RWPE2 (cell line): ENCODE data around the gene SFXN2.
A peak's percentile ranks its signal among the peaks of the same experiment; 100 is the strongest.
"Not testable (repeated sequence)": the region's sequence is repeated elsewhere in the genome, so short reads cannot be mapped to it uniquely, and the experiment has no call there.

Source experiments
- ATAC-seq: fragments of 200-7000 bp; cut with Tn5 transposase; 3 replicates; pipeline ENCODE4 v1.9.1; 2021; ENCODE audit warnings: low read depth
- DNase-seq: peaks from one replicate; pipeline ENCODE4 v3.0.0-alpha.2; 2020; ENCODE audit warnings: low spot score
- H3K27ac ChIP-seq: fragments of 450-650 bp; 2 replicates; pipeline ENCODE4 v1.5.1; 2017; ENCODE audit warnings: mild to moderate bottlenecking; ENCODE audit not compliant: poor library complexity, severe bottlenecking
- H3K27me3 ChIP-seq: fragments of 250-450 bp; sonication (Bioruptor Pico); 2 replicates; pipeline ENCODE4 v1.5.1; 2021; ENCODE audit warnings: mild to moderate bottlenecking, moderate library complexity; ENCODE audit not compliant: insufficient read depth, poor library complexity, severe bottlenecking
- H3K36me3 ChIP-seq: fragments of 250-450 bp; sonication (Bioruptor Pico); 2 replicates; pipeline ENCODE4 v1.5.1; 2020; ENCODE audit warnings: low read depth, mild to moderate bottlenecking, moderate library complexity
- H3K4me1 ChIP-seq: fragments of 250-450 bp; sonication (Bioruptor Pico); 2 replicates; pipeline ENCODE4 v1.5.1; 2021; ENCODE audit warnings: mild to moderate bottlenecking, moderate library complexity; ENCODE audit not compliant: insufficient read depth, poor library complexity, severe bottlenecking
- H3K4me3 ChIP-seq: fragments of 250-450 bp; sonication (Bioruptor Pico); 2 replicates; pipeline ENCODE4 v1.5.1; 2021; ENCODE audit warnings: mild to moderate bottlenecking, moderate library complexity; ENCODE audit not compliant: severe bottlenecking
- H3K9me3 ChIP-seq: fragments of 250-450 bp; sonication (Bioruptor Pico); 2 replicates; pipeline ENCODE4 v1.5.1; 2021; ENCODE audit warnings: mild to moderate bottlenecking, moderate library complexity; ENCODE audit not compliant: severe bottlenecking
- CTCF ChIP-seq: fragments of 450-650 bp; IDR thresholded peaks from one replicate; pipeline ENCODE4 v1.5.1; 2017; ENCODE audit warnings: mild to moderate bottlenecking, moderate library complexity; ENCODE audit not compliant: poor library complexity, severe bottlenecking

The SFXN2 gene

GRCh38 chr10:102714621-102715455 is at the start of gene SFXN2:
SFXN2 (plus strand) TSS chr10:102714636; CDS start chr10:102726637, 12,001 bp downstream.
- peaks cover 8% of the 10 kb centered on the region for H3K4me1 ChIP-seq
- peak; percentile 15 for TF ChIP-seq CTCF
- peak within 1 kb of the TSS; percentile 49 for H3K27ac ChIP-seq
- H3K36me3 ChIP-seq = 0 out of 2 replicates have a peak, but pooled peaks cover 5% of the 10 kb centered on the region
- H3K4me3 ChIP-seq = peak within 1 kb of the TSS; percentile 94
- DNase-seq = no peak
- ATAC-seq = peak; percentile 24
- no peaks in the 10 kb centered on the region for H3K9me3 ChIP-seq
- H3K27me3 ChIP-seq = no peaks in the 10 kb centered on the region

- H3K4me1 ChIP-seq = peaks cover 11% of the 10 kb centered on the region
- H3K36me3 ChIP-seq = no peaks in the 10 kb centered on the region
- H3K27me3 ChIP-seq = no peaks in the 10 kb centered on the region
- DNase-seq = no peak
- no peaks in the 10 kb centered on the region for H3K9me3 ChIP-seq
- no peak for ATAC-seq
- TF ChIP-seq CTCF = no peak
- H3K27ac ChIP-seq = no peak overlapping the region
- H3K4me3 ChIP-seq = no peak overlapping the region
Observed at GRCh38 chr10:102665904-102666509, 48.4 kb upstream of the SFXN2 start.

GRCh38 chr10:102667411-102667810 is 47.0 kb upstream of the SFXN2 start:
- peaks cover 11% of the 10 kb centered on the region for H3K4me1 ChIP-seq
- H3K36me3 ChIP-seq = not testable (repeated sequence)

GRCh38 chr10:102668326-102669107 is 45.9 kb upstream of the SFXN2 start:
- TF ChIP-seq CTCF = no peak
- H3K4me3 ChIP-seq = no peak overlapping the region
- no peaks in the 10 kb centered on the region for H3K9me3 ChIP-seq
- DNase-seq (no peak), ATAC-seq (no peak)
- H3K36me3 ChIP-seq = no peaks in the 10 kb centered on the region
- H3K27me3 ChIP-seq = no peaks in the 10 kb centered on the region
- peak overlapping the region; percentile 22 for H3K27ac ChIP-seq
- peaks cover 13% of the 10 kb centered on the region for H3K4me1 ChIP-seq

More at GRCh38 chr10:102667411-102667810, 47.0 kb upstream of the SFXN2 start:
- DNase-seq, ATAC-seq, H3K9me3 ChIP-seq, H3K27ac ChIP-seq, H3K4me3 ChIP-seq, H3K27me3 ChIP-seq: not testable (repeated sequence)
